Measurements from ENCODE around the gene ERN1.
A peak's percentile ranks its signal among the peaks of the same experiment; 100 is the strongest.

The ERN1 gene

GRCh38 chr17:64126918-64127317, 3.0 kb downstream of the ERN1 start (continued):
- TF ChIP-seq HIC1 (tag by site-specific recombination; IDR thresholded peaks at IDR 0.05) = 0 out of 2 replicates have a peak, but pooled peaks have one; percentile 11
- TF ChIP-seq SP7 (tag by site-specific recombination; IDR thresholded peaks at IDR 0.05) = peak; percentile 39; the same call in 1 of the 2 replicates
- TF ChIP-seq ZNF664 (tag by site-specific recombination; IDR thresholded peaks at IDR 0.05) = 0 out of 2 replicates have a peak, but pooled peaks have one; percentile 15
- no peak for TF ChIP-seq ZBTB7A (tag by site-specific recombination; IDR thresholded peaks at IDR 0.05; ENCODE audit: low read depth)
- 0 out of 2 replicates have a peak, but pooled peaks have one; percentile 24 for TF ChIP-seq ZNF843 (tag by site-specific recombination; IDR thresholded peaks at IDR 0.05)
- TF ChIP-seq FEZF1 (tag by site-specific recombination; IDR thresholded peaks at IDR 0.05) = peak; percentile 81
- TF ChIP-seq PRDM6 (tag by site-specific recombination; IDR thresholded peaks at IDR 0.05) = peak; percentile 95
- TF ChIP-seq ZNF629 (tag by site-specific recombination; IDR thresholded peaks at IDR 0.05) = no peak
- 0 out of 2 replicates have a peak, but pooled peaks have one; percentile 13 for TF ChIP-seq ZSCAN4 (tag by site-specific recombination; IDR thresholded peaks at IDR 0.05)
- TF ChIP-seq IKZF3 (tag by site-specific recombination; IDR thresholded peaks at IDR 0.05) = peak; percentile 52; the same call in 1 of the 2 replicates

GRCh38 chr17:64125937-64126336, 4.0 kb downstream of the ERN1 start:
- H3K4me3 ChIP-seq (ENCODE audit: low read depth, low read length) = no peak overlapping the region
- peaks cover 11% of the 10 kb centered on the region for H3K4me1 ChIP-seq (ENCODE audit: control insufficient read depth, insufficient read depth, low read length)
- POLR2A ChIA-PET = no interaction called here
- no peaks in the 10 kb centered on the region for H3K36me3 ChIP-seq (ENCODE audit: control insufficient read depth in 2 of 2, insufficient read depth in 1 of 2, low read length in 2 of 2)
- CTCF ChIA-PET = interaction anchor here (0.7 to 1.5 kb wide), 3 partner anchors 28 to 156 kb away, joined by 3 to 4 read pairs (median 4); no protein-coding TSS in a partner anchor
- no peak overlapping the region for H3K27ac ChIP-seq (ENCODE audit: extremely low read depth, low read depth, low read length)
- TF ChIP-seq ZNF280C (tag by site-specific recombination; IDR thresholded peaks at IDR 0.05) (no peak), OSR2 (tag by site-specific recombination; IDR thresholded peaks at IDR 0.05) (no peak), ZBTB7A (tag by site-specific recombination; IDR thresholded peaks at IDR 0.05; ENCODE audit: low read depth) (no peak)
- H3K9me3 ChIP-seq (ENCODE audit: control insufficient read depth, insufficient read depth, low read depth, low read length) = no peaks in the 10 kb centered on the region

- POLR2A ChIA-PET = no interaction called here
- no peak overlapping the region for H3K4me3 ChIP-seq (ENCODE audit: low read depth, low read length)
These were observed 5.3 kb downstream of the ERN1 start for GRCh38 chr17:64124609-64125008.

More at GRCh38 chr17:64124609-64125008, 5.3 kb downstream of the ERN1 start:
- Histone ChIP-seq H3K27ac (ENCODE audit: extremely low read depth, low read depth, low read length) (no peak overlapping the region), H3K4me1 (ENCODE audit: control insufficient read depth, insufficient read depth, low read length) (peaks cover 11% of the 10 kb centered on the region), H3K9me3 (ENCODE audit: control insufficient read depth, insufficient read depth, low read depth, low read length) (no peaks in the 10 kb centered on the region), H3K36me3 (ENCODE audit: control insufficient read depth in 2 of 2, insufficient read depth in 1 of 2, low read length in 2 of 2) (no peaks in the 10 kb centered on the region)
- CTCF ChIA-PET = interaction anchor here (0.6 to 1.4 kb wide), 4 partner anchors 9 to 148 kb away, joined by 3 to 6 read pairs (median 4); no protein-coding TSS in a partner anchor
- TF ChIP-seq ZNF146 (tag by site-specific recombination; IDR thresholded peaks at IDR 0.05) (peak; percentile 59), CTCF (tag by site-specific recombination; IDR thresholded peaks at IDR 0.05) (no peak), ZNF580 (tag by site-specific recombination; IDR thresholded peaks at IDR 0.05) (peak; percentile 54; the same call in 1 of the 2 replicates), ZNF692 (tag by site-specific recombination; IDR thresholded peaks at IDR 0.05) (no peak)

Data from HEK293 (cell line).